GM11168 (cell line): Measurements from ENCODE around the gene RFNG.

ENCODE experiments used
- in situ Hi-C: fragments of 300-500 bp; cut with MboI; formaldehyde crosslinking; loops from one replicate; pipeline ENCODE4 v1.12.0; 2022; ENCODE audit warnings: low sequenced_read_pairs; ENCODE audit not compliant: unreplicated experiment

The RFNG gene

DNA sequence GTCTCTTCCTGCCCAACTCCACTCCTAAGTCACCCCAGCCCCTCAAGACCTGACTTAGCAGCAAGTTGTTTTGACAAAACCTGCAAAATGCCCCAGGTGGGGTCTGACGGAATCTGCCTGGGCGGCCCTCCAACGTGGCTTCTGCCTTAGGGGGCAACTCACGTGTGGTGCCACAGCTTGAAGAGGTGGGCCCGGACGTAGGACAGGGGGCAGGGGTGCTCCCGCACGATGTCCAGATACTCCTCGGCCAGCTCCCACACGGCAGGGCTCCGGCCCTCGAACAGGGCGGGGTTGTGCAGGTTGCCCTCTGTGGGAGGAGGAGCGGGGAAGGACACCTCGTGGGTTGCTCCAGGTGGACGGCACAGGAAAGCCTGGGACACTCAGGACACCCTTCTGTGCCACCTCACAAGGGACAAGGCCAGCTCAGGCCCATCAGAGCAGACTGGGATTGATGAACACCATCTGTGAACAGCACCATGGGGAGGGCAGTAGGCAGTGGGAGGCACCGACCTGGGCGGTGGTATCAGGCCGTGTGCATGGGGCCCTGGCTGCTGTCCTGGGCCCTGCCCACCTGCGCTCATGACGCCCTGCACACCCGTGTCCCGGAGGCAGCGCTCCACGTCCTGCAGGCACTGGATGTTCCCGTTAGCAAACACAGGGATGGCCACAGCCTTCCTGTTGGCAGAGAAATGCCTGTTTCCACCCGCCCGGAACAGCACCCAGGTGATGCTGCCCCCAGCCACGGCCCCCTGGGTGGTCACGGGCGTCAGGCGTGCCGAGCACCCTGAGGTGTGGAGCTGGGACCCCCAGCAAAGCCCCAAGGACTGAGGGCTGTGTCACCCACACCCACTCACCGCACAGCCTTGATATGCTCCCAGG, 9.7 kb upstream of the RFNG start:
- in situ Hi-C loops, result no loop called here

DNA sequence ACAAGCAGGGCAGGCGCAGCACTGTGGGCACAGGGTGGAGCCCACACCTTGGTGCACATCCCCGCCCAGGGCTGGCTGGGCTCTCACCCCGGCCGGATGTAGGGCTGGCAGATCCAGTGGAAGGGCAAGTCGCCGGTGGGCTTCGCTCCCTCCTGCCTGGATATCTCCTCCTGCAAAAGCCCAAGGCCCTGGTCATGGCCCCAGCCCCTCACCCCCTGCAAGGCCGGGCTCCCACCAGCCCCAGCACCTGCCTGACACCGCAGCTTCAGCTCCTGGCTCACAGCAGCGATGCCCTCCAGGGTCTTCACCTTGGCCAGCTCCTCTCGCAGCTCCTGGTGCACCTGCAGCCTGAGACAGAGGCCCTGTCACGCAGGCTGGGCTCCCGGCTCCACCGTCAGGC, 9.0 kb upstream of the RFNG start:
- in situ Hi-C loops, result no loop called here

DNA sequence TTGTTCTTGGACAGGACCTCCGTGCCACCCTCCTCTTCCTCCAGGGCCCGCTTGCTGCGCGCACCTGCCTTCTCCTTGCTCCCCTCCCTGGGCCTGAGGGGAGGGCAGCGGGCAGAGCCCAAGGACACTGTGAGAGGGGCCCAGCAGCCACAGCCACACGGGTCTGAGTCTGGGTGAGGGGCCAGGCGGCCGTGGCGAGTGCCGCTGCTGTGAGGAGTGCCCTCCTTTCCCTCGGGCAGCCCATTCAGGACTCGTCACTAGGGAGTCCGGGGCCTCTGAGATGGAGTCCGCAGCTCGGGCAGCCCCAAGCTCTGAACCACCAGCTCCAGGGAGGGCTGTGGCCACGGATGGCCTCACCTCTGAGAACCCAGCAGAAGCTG, 8.4 kb upstream of the RFNG start:
- in situ Hi-C loops, result no loop called here

DNA sequence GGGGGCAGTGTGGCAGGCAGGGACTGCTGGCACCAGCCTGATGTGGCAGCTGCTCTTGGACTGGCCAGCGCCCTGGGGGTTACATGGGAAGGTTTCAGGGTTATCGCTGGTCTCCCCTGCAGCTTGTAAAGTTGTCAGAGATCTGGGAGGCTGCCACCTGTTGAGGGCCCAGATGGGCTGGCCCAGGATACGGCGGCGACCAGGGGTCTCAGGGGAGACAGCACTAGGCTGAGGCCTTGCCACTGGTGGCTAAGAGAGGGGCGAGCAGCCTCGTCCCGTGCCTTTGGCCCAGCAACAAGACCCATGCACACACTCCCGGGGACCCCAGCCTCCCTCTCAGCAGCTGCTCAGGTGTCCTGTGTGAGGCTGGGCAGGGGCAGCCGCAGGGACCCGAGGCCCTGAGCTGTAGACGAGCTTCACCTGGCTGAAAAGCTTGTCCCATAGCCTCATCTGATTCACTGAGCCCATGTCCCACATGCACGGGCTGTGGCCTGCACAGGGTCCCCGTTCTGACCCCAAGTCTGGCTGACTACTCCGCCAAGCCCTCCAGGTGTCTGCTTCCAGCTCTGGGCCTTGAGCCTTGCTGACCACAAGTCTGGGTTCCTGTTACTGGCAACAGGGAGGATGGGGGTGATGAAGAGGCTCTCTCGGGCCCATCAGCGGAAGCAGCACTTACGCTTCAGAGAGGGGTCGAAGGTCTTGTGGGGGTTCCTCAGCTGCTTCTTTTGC, 7.8 kb upstream of the RFNG start:
- in situ Hi-C loops, result no loop called here

DNA sequence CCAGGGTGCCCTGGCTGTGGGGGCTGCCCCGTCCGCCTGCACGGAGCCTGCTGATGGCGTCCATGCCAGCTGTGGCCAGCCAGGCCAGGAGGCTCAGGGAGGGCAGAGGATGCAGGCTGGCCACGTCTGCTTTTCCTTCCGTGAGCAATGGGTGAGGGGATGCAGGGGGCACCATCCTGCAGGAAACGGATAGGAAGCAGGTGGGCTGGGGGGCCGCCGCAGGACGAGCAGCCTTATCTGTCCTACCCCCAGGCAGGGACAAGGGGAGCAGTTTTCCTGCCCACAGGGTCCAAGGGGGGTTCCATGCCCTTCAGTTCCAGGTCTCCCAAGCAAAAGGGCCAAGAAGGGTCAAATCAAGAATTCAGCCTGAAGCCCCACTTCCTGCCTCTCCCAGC, 7.2 kb upstream of the RFNG start:
- in situ Hi-C loops, result no loop called here

DNA sequence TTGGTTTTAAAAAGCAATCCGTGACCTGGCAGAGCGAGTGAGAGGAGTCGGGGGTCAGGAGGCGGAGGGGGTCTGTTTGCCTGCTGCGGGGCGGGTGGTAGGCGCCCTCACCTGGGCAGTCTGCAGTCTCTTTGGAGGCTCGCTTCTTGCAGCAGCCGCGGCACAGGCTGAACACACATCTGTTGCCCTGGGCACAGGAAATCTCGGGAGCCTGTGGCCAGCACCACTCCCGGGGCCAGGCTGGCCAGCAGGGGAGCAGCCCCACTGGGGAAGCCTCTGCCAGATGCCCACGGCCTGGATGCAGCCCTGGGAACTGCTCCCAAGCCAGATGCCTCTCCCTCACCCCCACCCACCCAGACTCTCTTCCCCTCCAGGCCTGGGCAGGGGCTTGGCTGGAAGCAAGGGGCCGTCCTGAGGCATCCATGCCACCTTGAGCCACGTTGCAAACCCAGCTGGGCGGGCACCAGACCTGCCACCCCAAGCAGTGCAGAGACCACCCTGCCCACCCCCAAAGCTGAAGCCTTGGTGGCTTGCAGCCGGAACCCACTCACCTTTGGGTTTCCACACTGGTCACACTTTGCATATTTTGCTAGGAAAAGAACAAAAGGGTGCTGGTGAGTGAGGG, 6.7 kb upstream of the RFNG start:
- in situ Hi-C loops, result no loop called here

DNA sequence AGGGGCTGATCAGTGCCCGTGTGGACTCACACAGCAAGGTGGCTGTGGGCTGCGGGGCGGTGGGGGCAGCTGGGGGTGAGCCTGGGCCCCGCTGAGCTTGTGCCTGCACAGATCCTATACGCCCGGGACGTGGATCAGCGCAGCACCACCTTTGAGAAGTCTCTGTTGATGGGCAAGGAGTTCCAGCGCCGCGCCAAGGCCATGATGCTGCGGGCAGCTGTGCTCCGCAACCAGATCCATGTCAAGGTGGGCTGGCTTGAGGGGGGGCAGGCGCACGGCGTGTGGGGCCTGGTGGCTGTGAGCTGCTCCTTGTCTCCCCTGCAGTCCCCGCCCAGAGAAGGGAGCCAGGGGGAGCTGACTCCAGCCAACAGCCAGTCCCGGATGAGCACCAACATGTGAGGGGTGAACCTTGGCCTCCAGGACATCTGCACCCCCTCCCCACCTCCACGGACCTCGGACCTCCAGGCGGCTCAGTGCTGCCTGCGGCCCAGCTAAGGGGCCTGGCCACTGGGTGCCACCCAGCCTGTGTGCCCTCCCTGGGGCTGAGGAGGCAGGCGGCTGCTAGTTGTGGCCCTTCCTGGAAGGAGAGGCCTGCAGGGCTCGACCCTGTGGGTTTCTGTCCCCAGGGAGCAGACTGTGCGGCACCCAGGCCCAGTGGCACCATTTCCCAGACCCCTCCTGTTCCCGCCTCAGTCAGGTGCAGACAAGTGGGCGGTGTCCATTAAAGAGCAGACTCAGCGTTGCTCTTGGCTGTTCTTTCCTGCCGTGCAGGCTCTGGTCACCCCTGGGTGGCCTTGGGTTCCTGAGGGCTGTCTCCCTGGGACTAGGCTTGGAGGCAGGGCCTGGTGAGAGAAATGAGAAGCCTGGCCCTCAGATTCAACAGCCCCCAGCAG, 5.4 kb upstream of the RFNG start:
- in situ Hi-C loops, result no loop called here

DNA sequence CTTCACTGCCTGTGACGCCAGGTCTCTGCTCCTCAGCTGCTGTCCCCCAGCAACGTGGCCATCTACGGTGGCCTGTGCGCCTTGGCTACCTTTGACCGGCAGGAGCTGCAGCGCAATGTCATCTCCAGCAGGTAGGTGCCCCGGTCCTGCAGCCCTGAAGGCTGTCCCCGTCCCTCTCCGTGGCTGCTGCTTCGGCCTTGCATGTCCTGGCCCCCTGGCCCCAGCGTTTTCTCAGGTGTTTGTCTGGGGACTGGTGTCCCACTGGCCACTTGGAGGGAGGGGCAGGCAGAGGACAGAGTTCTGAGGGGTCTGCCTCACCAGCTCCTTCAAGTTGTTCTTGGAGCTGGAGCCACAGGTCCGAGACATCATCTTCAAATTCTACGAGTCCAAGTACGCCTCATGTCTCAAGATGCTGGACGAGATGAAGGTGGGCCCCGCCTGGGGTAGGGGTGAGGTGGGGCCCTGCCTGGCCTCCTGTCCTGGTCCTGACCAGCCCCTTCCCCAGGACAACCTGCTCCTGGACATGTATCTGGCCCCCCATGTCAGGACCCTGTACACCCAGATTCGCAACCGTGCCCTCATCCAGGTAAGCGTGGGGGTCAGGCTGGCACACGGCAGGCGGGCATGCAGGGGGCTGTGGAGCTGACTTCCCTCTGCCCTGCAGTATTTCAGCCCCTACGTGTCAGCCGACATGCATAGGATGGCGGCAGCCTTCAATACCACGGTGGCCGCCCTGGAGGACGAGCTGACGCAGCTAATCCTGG, 4.5 kb upstream of the RFNG start:
- in situ Hi-C loops, result no loop called here

DNA sequence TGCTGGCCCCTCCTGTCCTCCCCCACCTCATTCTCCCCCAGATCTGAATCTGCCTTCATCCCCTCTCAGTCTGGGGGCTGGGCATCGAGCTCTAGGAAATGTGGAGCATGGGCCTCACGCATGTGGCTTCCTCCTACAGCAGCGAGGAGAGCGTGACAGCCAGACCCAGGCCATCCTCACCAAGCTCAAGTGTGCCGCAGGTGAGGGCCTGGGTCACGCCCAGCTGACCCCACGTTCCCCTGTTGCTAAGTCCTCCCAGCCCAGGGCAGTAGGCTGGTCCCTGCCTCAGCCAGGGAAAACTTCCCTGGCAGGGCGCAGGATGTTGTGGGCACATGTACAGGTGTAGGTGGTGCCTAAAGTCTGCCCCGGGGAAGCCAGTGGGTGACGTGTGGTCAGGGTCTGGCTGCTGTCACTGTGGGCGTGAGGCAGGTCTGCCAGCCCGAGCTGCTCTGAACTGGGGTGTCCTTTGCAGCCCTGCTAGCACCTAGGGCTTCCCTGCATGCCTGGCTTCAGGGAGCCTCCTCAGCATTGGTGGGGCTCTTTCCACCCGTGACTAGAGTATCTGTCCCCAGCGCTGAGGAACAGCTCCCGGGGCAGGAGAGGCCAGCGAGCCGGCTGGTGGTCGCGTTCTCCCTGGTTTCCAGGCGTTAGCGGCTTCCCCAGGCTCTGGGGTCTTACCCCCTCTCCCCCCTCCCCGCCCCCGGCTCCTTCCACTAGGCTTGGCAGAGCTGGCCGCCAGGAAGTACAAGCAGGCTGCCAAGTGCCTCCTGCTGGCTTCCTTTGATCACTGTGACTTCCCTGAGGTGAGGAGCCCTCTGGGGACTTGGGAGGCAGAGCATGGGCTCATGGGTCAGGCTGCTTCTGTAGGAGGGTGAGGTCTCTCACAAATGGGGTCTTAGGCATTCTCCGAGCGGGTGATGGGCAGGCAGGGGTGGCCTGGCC, 3.7 kb upstream of the RFNG start:
- in situ Hi-C loops, result no loop called here

DNA sequence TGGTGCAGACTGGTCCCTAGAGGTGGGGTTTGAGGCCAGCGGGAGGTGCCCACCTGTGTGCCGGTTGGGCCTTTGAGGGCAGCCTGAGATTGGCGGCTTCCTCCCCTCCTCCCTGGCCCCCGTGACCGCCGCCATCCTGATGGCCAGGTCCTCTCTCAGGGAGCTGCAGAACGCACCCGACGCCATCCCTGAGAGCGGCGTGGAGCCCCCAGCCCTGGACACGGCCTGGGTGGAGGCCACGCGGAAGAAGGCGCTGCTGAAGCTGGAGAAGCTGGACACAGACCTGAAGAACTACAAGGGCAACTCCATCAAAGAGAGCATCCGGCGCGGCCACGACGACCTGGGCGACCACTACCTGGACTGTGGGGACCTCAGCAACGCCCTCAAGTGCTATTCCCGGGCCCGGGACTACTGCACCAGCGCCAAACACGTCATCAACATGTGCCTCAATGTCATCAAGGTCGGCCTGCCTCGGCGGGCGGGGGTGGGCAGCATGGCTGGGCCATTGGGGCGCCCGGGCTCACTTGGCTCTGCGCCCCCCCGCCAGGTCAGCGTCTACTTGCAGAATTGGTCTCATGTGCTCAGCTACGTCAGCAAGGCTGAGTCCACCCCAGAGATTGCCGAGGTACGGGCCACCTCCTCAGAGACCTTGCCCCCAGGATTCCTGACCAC, 2.9 kb upstream of the RFNG start:
- in situ Hi-C loops, result no loop called here

DNA sequence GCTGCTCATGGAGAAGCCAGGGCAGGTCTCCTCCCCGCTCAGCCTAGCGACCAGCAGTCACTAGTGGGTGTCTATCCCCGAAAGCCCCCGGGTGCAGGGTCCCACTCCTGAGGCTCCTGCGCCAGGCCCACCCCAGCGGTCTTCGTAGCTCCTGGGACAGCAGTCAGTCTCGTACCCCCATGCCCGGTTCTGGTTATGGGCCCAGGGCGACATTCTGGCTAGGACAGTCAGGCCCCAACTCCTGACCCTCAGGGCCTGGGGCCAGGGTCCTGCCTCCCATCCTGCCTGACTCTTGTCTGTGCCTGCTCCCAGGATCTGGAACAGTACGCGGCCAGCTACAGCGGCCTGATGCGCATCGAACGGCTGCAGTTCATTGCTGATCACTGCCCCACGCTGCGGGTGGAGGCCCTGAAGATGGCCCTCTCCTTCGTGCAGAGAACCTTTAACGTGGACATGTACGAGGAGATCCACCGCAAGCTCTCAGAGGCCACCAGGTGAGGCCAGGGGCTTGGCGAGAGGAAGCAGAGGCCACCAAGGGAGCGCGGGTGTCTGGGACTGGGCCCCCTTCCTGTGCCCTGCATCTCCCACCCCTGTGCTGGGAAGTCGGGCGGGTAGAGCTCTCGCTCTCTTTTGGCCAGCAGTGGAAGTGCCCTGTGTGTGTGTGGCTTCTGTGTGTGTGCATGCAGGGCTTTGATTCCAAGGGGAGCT, 2.1 kb upstream of the RFNG start:
- in situ Hi-C loops, result no loop called here

DNA sequence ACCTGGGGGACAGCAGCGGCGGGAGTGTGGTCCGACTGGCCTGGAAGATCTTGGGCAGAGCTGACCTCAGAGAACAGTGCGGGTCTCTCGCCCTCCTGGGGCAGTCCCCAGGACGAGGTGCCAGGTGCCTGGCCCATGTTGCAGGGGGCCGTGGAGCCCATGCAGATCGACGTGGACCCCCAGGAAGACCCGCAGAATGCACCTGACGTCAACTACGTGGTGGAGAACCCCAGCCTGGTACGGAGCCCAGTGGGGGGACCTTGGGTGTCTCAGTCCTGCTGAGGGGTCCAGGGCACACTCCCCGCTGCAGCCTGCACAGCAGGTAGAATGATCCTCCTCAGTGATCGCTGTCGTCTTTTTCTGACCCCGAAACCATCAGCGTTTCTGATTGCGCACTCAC, 1.5 kb upstream of the RFNG start:
- in situ Hi-C loops, result no loop called here

DNA sequence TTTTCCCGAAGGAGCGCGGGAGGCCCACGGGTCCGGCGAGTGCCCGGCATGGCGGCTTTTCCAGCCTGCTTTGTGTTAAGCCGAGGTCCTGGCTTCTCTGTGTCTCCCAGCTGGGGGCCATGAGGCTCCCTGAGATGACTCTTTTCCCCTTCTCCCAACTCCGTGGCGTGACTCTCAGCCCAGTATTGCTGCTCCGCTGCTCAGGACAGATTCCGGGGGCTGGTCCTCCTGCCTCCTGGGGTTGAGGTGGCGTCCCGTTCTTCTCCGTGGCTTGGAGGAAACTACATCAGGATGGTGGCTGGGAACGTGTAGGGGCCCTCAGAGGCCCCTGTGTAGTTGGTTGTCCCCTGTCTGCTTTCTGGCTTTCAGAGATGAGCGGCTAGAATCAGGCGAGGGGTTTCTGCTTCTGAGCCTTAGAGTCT, 1.0 kb upstream of the RFNG start:
- in situ Hi-C loops, result no loop called here

DNA sequence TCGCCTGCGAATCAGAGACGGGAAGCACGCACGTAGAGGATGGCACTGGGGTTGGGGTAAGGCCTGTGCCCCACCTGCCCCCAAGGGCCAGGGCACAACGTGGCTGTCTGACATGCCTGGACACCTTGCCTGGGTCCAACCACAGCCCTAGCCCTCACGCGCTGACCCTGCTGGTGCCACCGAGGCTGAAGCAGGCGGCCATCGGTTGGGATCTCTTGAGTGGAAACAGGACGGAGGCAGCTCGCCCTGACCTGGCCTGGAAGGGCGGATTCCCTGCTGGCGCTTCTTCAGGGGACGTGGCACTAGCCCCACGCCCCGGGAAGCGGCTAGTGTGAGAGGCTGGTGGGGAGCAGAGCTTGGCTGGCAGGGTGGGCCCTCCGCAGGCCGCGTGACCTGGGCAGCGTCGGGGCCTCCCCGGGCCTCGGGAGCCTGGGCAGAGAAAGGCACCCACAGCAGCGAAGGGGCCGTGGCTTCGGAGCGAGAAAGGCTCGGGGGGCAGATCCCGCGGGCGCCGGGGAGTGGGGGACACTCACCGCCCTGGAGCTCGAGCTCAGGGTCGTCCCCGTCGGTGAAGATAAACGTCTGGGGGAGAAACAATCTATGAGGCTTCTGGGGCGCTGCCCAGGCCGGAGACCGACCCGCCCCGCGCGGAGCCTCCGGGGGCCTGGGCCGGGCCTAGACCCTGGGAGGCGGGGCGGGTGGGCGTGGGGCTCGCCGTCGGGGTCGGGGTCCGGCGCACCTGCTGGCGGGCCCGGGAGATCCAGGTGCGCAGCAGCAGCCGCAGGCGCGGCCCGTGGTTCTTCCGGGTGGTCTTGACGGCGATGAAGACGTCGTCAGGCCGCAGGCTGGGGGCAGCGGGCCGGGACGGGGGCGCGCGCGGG, 610 bp downstream of the RFNG start:
- in situ Hi-C loops, result no loop called here

DNA sequence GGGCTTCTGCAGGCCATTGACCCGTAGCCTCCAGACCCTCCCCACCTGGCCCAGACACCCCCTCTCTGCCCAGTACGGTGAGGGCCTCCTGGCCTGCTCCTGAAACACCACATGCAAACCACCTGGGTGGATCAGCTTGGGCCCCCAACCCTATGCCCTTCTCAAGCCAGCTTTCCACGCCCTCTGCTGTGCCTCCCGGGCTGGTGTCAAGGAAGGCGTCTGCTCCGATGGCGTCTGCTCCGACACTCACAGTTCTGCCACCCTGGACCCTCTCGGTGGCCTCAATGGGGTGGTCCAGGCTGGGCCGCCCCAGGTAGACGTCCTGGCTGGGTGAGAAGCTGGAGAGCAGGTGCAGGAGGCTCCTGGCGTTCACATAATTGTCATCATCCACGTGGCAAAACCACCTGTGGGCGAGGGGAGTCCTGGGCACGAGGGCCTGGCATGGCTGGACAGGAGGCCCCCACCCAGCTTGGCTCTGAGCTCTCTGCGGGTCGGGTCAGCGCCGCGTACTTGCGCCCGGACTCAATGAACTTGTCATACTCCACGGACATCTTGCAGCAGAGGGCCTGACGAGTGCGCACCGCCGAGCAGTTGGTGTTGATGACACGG, 1.4 kb downstream of the RFNG start:
- in situ Hi-C loops, result no loop called here

DNA sequence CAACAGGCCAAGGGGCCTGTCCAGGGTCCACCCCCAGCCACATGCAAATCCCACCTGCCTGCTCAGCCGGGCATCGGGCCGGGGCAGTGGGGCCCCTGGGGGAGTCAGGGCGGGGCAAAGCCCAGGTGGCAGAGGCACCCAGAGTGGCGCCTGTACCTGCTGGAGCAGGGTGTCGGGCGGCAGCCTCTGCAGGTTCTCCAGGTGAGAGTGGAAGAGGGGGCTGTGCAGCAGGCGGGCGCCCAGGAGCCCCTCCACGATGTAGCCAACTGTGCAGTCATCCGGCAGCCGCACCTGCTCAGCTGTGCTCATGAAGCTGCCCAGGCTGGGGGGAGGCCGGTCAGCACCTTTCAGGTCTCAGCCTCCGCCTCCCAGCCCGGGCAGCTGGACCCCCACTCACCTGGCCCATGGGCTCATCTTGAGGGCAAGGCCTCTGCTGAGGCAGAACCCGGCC, 2.1 kb downstream of the RFNG start:
- in situ Hi-C loops, result no loop called here
